Urothelium cell line (cell line): ENCODE results near the gene PRSS56.

Source experiments
- DNase-seq: peaks from one replicate; pipeline ENCODE4 v3.0.0; 2011; ENCODE audit warnings: low spot score, mixed read lengths
- FAIRE-seq: peaks from 2 replicates; lab custom pipeline; 2011; peaks lifted over from hg19 to GRCh38; lab: Jason Lieb, UNC

PRSS56 gene

GRCh38 chr2:232540441-232541041, 20.4 kb downstream of the PRSS56 start:
- DNase-seq (no peak), FAIRE-seq (no peak)

- no peak for FAIRE-seq
- DNase-seq: no peak
Measured at GRCh38 chr2:232541195-232541960, 21.2 kb downstream of the PRSS56 start.

DNA sequence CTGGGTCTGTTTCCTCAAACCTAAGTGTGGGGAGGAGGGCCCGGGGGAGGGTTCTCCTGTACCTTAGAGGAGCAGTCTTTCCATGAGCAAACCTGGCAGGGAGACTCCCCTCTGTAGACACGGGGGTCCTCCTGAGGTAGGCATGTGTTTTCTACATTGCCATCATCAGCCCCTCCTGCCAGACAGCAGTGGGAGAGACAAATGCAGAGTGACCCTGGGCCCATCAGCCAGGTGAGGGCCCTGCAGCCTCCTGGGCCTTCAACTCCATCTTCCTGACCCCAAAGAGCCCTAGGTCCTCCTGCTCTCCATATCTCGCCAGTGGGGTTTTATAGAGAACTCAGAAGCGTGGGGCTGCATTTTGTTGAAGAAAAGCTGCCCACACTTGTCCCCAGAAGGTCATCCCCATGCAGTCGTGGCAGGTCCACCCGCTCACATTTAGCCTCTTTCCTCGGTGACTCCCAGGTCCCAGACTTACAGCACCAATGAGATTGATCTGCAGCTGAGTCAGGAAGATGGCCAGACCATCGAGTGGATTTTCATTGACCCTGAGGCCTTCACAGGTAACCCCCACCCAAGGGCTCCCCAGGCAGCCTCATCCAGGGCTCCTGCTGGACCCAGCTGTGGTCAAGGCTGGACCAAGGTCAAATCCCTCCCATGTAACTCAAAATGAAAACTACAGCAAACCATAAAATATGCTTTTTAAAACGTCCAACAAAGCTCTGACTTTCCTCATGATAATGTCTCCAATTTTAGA, 21.9 kb downstream of the PRSS56 start:
- FAIRE-seq: no peak
- no peak for DNase-seq

DNA sequence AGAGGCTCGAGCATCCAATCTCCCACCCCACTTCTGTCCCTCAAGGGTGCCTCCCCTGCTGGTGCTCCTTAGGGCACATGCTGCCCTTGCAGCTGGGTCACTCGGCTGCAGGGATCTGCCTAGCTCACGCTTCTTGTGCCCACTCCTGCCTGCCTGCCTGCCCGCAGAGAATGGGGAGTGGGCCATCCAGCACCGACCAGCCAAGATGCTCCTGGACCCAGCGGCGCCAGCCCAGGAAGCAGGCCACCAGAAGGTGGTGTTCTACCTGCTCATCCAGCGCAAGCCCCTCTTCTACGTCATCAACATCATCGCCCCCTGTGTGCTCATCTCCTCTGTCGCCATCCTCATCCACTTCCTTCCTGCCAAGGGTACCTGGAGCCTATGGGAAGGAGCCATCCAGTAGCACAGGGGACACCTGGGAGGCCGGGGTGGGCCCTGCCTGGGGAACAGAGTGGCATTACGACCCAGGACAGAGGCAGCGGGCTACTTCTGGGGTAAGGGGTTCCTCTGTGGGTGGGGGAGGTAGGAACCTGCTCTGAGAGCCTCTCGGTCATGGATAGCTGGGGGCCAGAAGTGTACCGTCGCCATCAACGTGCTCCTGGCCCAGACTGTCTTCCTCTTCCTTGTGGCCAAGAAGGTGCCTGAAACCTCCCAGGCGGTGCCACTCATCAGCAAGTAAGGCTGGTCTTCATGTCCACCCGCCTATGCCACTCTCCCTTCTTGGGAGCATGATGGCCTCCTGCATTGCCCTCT, 22.7 kb downstream of the PRSS56 start:
- DNase-seq: no peak
- FAIRE-seq: no peak

DNA sequence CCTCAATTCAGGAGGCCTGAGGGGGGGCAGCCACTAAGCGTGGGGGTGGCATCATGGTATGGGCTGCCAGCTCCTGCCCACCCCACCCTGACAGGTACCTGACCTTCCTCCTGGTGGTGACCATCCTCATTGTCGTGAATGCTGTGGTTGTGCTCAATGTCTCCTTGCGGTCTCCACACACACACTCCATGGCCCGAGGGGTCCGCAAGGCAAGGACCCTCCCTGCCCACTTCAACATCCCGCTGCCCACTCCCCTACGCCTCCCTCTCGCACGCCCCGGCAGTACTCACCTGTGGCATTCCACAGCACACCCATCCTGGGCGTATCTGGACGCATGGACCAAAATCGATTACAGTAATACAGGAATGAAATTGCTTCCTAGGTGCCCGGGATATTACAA, 23.3 kb downstream of the PRSS56 start:
- DNase-seq (no peak), FAIRE-seq (no peak)

GRCh38 chr2:232543928-232544631, 23.9 kb downstream of the PRSS56 start:
- DNase-seq (no peak), FAIRE-seq (no peak)

- FAIRE-seq: no peak
Measured at GRCh38 chr2:232544674-232545073, 24.5 kb downstream of the PRSS56 start.

DNA sequence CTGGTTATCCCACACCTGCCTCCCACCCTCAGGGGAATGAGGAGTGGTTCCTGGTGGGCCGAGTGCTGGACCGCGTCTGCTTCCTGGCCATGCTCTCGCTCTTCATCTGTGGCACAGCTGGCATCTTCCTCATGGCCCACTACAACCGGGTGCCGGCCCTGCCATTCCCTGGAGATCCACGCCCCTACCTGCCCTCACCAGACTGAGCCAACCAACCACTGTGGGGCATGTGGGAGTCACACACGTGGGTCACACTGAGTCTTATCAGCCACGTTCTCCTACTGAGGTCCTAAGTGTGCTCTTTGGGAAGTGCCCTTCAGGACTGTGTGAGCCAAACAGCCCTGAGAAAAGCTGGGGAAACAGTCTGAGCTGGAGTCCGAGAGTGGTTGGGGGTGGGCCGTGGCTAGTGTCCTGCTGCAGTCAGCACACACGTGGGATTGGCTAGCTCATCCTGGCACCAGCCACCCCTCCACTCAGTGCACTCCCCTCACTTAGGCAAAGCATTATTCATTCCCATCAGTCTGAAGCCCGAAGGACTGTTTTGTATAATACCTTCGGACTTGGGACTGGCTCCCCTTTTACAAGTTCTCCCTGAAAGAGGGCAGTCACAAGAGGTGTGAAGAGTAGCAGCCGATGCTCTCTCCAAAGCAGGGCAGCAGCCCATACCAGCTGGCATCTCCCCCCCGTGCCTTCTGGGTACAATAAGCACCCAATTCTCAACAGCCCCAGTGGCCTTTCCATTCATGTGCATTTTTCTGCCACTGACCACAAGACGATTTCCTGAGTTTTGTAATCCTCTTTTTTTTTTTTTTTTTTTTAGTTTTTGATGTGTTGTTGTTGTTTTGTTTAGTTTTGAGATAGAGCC, 25.6 kb downstream of the PRSS56 start:
- no peak for FAIRE-seq
- no peak for DNase-seq

More at GRCh38 chr2:232544674-232545073, 24.5 kb downstream of the PRSS56 start:
- DNase-seq: no peak

GRCh38 chr2:232547991-232548390, 27.8 kb downstream of the PRSS56 start:
- DNase-seq (no peak), FAIRE-seq (no peak)

GRCh38 chr2:232549655-232550353, 29.6 kb downstream of the PRSS56 start:
- DNase-seq (no peak), FAIRE-seq (no peak)

DNA sequence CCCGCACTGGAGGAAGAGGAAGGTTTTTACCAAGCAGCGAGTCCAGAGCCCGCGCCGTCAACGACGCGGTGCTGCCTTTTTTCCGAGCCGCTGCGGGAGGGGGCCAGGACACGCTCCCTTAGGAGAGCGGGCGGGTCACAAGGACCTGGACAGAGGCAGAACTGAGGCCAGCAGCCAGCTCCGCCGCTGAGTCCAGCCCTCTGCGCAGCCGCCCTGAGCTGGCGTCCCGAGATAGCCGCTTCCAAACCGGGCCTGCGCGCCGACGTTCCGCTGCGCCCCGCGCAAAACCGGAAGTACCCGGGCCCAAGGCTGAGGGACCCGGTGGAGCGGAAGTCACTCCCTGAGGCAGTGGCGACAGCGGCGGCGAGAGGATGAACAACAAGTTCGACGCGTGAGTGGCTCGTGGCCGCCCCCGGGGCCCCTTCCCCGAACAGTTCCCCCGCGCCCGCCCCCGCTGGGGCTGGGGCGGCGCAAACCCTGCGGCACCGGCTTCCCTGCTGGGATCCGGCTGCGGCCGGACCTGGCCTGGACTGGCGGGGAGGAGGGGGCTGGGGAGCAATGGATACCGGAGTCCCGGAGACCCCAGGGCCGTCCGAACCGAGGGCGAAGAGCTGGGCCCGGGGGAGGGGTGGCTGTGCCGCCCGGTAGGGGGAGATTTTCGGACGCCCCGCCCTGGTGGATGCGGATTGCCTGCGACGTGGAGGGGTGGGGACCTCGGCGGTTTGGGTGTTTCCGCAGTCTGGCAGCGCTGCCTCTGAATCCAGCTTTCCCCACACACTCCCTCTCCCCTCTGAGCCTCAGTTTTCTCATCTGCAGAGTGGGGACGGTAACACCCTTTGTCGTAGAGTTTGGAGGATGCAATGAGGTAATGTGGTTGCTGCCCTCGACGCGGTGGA, 30.4 kb downstream of the PRSS56 start, which contains the start of the genes EIF4E2 and TIGD1:
Gene EIF4E2 (plus strand): TSS at position 336 of the 896 bp plus-strand sequence. CDS start 36 bp downstream, at position 372.
Gene TIGD1 (minus strand): TSS at position 204 of the 896 bp plus-strand sequence. CDS start 675 bp downstream, outside the sequence.
- no peak for FAIRE-seq

GRCh38 chr2:232551250-232551638, 31.1 kb downstream of the PRSS56 start:
- no peak for FAIRE-seq
- DNase-seq: no peak

More for the DNA sequence above, 30.4 kb downstream of the PRSS56 start, which contains the start of the genes EIF4E2 and TIGD1:
- peak; percentile 99 for DNase-seq

GRCh38 chr2:232551776-232552175, 31.6 kb downstream of the PRSS56 start:
- no peak for FAIRE-seq
- no peak for DNase-seq

- DNase-seq (no peak), FAIRE-seq (no peak)
Measured at GRCh38 chr2:232556426-232556825, 36.2 kb downstream of the PRSS56 start.

GRCh38 chr2:232562515-232563151, 42.4 kb downstream of the PRSS56 start:
- FAIRE-seq: no peak
- no peak for DNase-seq

- DNase-seq: no peak
- FAIRE-seq: no peak
Measured at GRCh38 chr2:232563580-232563979, 43.4 kb downstream of the PRSS56 start.

- no peak for FAIRE-seq
Measured at GRCh38 chr2:232567721-232568120, 47.5 kb downstream of the PRSS56 start.

More at GRCh38 chr2:232567721-232568120, 47.5 kb downstream of the PRSS56 start:
- no peak for DNase-seq
